Measurements from ENCODE around the gene ISG15. TPM values are rescaled to one million over a fixed set of nuclear protein-coding genes. Genes with fewer than 3 reads are reported as not detected.

ISG15 gene
- total RNA-seq: 29.4 and 34.9 TPM in 2 replicates

GRCh38 chr1:1013105-1013921, at the start of gene ISG15:
Gene ISG15, plus strand, starts transcription at chr1:1013497. Its CDS starts 77 bp downstream, at chr1:1013574.

GRCh38 chr1:966135-966703, 47.1 kb upstream of the ISG15 start, which contains the start of gene PLEKHN1:
Gene PLEKHN1, plus strand, starts transcription at chr1:966482. Its CDS starts 50 bp downstream, at chr1:966532.

GRCh38 chr1:981955-982558, 31.2 kb upstream of the ISG15 start, which contains the start of gene PERM1:
Gene PERM1, minus strand, starts transcription at chr1:982093. Its CDS starts 1,064 bp downstream, at chr1:981029.

GRCh38 chr1:999725-1000356, 13.5 kb upstream of the ISG15 start, which contains the start of gene HES4:
Gene HES4, minus strand, starts transcription at chr1:1000097. Its CDS starts 124 bp downstream, at chr1:999973.

GRCh38 chr1:1020000-1020404, 6.7 kb downstream of the ISG15 start, which contains the start of gene AGRN:
Gene AGRN, plus strand, starts transcription at chr1:1020120. Its CDS starts 53 bp downstream, at chr1:1020173.

Other genes with a start within 250 kb of the ISG15 start
- 0.08 TPM in 2 replicates for gene SAMD11, start 89.6 kb upstream of the ISG15 start, total RNA-seq
- 72.7 and 142 TPM in 2 replicates for gene NOC2L, start 54.2 kb upstream of the ISG15 start, total RNA-seq
- gene KLHL17, start 52.9 kb upstream of the ISG15 start, total RNA-seq: 9.5 and 10.2 TPM in 2 replicates
- 4.0 and 10.2 TPM in 2 replicates for gene PLEKHN1, start 47.0 kb upstream of the ISG15 start, total RNA-seq
- 0.23 TPM in 1 of 2 replicates, not detected in the other for gene PERM1, start 31.4 kb upstream of the ISG15 start, total RNA-seq
- 3.0 and 5.6 TPM in 2 replicates for gene HES4, start 13.4 kb upstream of the ISG15 start, total RNA-seq
- 211 and 412 TPM in 2 replicates for gene AGRN, start 6.6 kb downstream of the ISG15 start, total RNA-seq
- 0.08 and 0.15 TPM in 2 replicates for gene RNF223, start 60.8 kb downstream of the ISG15 start, total RNA-seq
- 19.8 and 25.9 TPM in 2 replicates for gene C1orf159, start 102.6 kb downstream of the ISG15 start, total RNA-seq
- gene TTLL10, start 160.4 kb downstream of the ISG15 start, total RNA-seq: not detected in 2 replicates
- gene TNFRSF18, start 193.1 kb downstream of the ISG15 start, total RNA-seq: not detected in 2 replicates
- gene TNFRSF4, start 200.7 kb downstream of the ISG15 start, total RNA-seq: not detected in 2 replicates
- 146 and 147 TPM in 2 replicates for gene SDF4, start 218.5 kb downstream of the ISG15 start, total RNA-seq
- 20.5 and 27.3 TPM in 2 replicates for gene B3GALT6, start 218.7 kb downstream of the ISG15 start, total RNA-seq
- gene C1QTNF12, start 233.2 kb downstream of the ISG15 start, total RNA-seq: 1.5 TPM in 1 of 2 replicates, not detected in the other

Data from hair follicular keratinocyte (primary cell).